B cell (primary cell): ENCODE data around the gene CDH18.

ENCODE experiments used
- CTCF ChIP-seq: fragments of 200-600 bp; IDR thresholded peaks from one replicate; pipeline ENCODE4 v1.8.0; 2022; ENCODE audit warnings: antibody characterized with exemption, mild to moderate bottlenecking
- EZH2 ChIP-seq: IDR thresholded peaks from 2 replicates; pipeline ENCODE4 v1.6.1; 2012; ENCODE audit warnings: borderline replicate concordance, low read depth, mild to moderate bottlenecking, moderate library complexity, low read length; ENCODE audit not compliant: insufficient read depth, poor library complexity, severe bottlenecking

- no peak for TF ChIP-seq CTCF
- TF ChIP-seq EZH2, result no peak
These were observed 508.4 kb downstream of the CDH18 start for GRCh38 chr5:19479562-19479961.
